ENCODE data around the gene ACTG1. TPM values are rescaled to one million over a fixed set of nuclear protein-coding genes. Genes with fewer than 3 reads are reported as not detected.

The ACTG1 gene
- total and polyA plus RNA-seq, 9 of the 15 experiments (the other 6 are each of a cell fraction or from before 2014, with no cell fraction given) = 224 to 1,775 (median 568) TPM

GRCh38 chr17:81487487-81488275 lies 24.9 kb downstream of the ACTG1 start (continued):
- TF ChIP-seq AFF4 (CRISPR knock-in tag; IDR thresholded peaks at IDR 0.05) = peak; percentile 73; the same call in 1 of the 2 replicates
- TF ChIP-seq CCNT2 (IDR thresholded peaks at IDR 0.05; ENCODE audit: borderline replicate concordance, extremely low read depth, insufficient read length, low read depth, low read length) = peak; percentile 26
- TF ChIP-seq NRF1 (conservative IDR thresholded peaks at IDR 0.05 in 1 of 2, IDR thresholded peaks at IDR 0.05 in 1 of 2) = peak; percentile 92
- TF ChIP-seq ZC3H11A (IDR thresholded peaks at IDR 0.05; ENCODE audit: low read depth, low read length) = no peak
- no peak for TF ChIP-seq ELF1 (tag; IDR thresholded peaks at IDR 0.05)
- TF ChIP-seq E2F6 (IDR thresholded peaks at IDR 0.05; ENCODE audit: borderline replicate concordance in 1 of 2, extremely low read depth in 1 of 2, insufficient read depth in 1 of 2, insufficient read length in 1 of 2, low read depth in 1 of 2, low read length in 1 of 2, poor library complexity in 1 of 2, severe bottlenecking in 1 of 2) = peak; percentile 89 to 97
- peak; percentile 75 for TF ChIP-seq POLR2B (IDR thresholded peaks at IDR 0.05; ENCODE audit: low read depth, partially characterized antibody)
- no peak for TF ChIP-seq PHF21A (IDR thresholded peaks at IDR 0.05; ENCODE audit: borderline replicate concordance, low read depth)
- TF ChIP-seq FOXA3 (CRISPR knock-in tag; conservative IDR thresholded peaks at IDR 0.05 in 1 of 2, IDR thresholded peaks at IDR 0.05 in 1 of 2) = 0 out of 4 replicates have a peak, but pooled peaks of 1 of the 2 experiments have one; percentile 18
- TF ChIP-seq TAF1 (IDR thresholded peaks at IDR 0.05; ENCODE audit: control insufficient read depth, extremely low read depth, insufficient read depth, low read length, severe bottlenecking) = peak; percentile 70
- TF ChIP-seq ETV1 (tag; conservative IDR thresholded peaks at IDR 0.05; ENCODE audit: low read depth) = no peak
- peak; percentile 68 for TF ChIP-seq ARID4B (CRISPR knock-in tag; IDR thresholded peaks at IDR 0.05)
- TF ChIP-seq ZNF589 (CRISPR knock-in tag; IDR thresholded peaks at IDR 0.05; ENCODE audit: low read depth) = peak; percentile 66; the same call in 1 of the 2 replicates
- TF ChIP-seq BRF2 (IDR thresholded peaks at IDR 0.05; ENCODE audit: borderline replicate concordance, insufficient read depth, insufficient read length) = no peak

Measured in K562 (cell line).